Subcutaneous adipose tissue (tissue), 4 donors: Measurements from ENCODE around the gene C2orf49. TPM values are rescaled to one million over a fixed set of nuclear protein-coding genes. Genes with fewer than 3 reads are reported as not detected.

Experiments used
- CTCF ChIP-seq: fragments of 450-650 bp; IDR thresholded peaks from one replicate; pipeline ENCODE4 v1.5.1; 2016; ENCODE audit warnings: low read depth, mild to moderate bottlenecking, control low read depth, antibody characterized with exemption, moderate library complexity
- total RNA-seq, 4 donors: library from RNA; depleted of rRNA; stranded (reverse); fragments of >200 nt; gene quantifications; one replicate each; pipeline ENCODE4 v1.1.0, GENCODE V29; 2016

C2orf49 gene
- total RNA-seq, 4 donors from 2014 or later, result 13.4 to 30.5 (median 18.2) TPM

GRCh38 chr2:105329197-105329554, 8.2 kb upstream of the C2orf49 start:
- TF ChIP-seq CTCF, result no peak

GRCh38 chr2:105329561-105330495, 7.5 kb upstream of the C2orf49 start, which contains the start of gene TGFBRAP1:
Gene TGFBRAP1 (minus strand): TSS chr2:105329735. CDS start chr2:105308301, 21,434 bp downstream.
- no peak for TF ChIP-seq CTCF

- no peak for TF ChIP-seq CTCF
Measured at GRCh38 chr2:105330681-105331375, 6.5 kb upstream of the C2orf49 start.

GRCh38 chr2:105334211-105334610, 3.1 kb upstream of the C2orf49 start:
- TF ChIP-seq CTCF, result no peak

- no peak for TF ChIP-seq CTCF
Measured at GRCh38 chr2:105335469-105335868, 1.9 kb upstream of the C2orf49 start.

- no peak for TF ChIP-seq CTCF
Measured at GRCh38 chr2:105336786-105337121, 586 bp upstream of the C2orf49 start.

GRCh38 chr2:105338020-105338385, 663 bp downstream of the C2orf49 start:
- TF ChIP-seq CTCF, result no peak
